ENCODE results near the gene QRSL1.

DNA sequence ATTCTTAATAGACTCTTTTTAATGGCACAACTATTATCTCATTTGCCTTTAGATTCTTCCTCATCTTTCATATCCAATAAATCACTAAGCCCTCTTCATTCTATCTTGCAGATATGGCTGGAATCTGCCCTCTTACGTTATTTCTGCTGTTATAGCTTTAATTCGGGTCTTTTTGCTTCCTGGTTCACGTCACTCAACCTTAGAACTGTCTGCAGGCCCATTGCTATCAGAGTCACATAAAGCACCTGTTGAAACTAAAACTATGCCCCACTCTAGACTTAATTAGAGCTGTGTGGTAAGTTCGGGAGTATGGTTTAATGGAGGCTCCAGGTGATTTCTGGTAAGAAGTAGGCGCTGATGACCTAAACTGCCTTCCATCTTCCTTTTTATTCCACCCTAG lies 988 bp downstream of the QRSL1 start:
- TF ChIP-seq POLR2A (IDR thresholded peaks at IDR 0.05) (no peak), CTCF (IDR thresholded peaks at IDR 0.05) (no peak)

Measured in prostate gland (tissue), 2 donors.